Stimulated activated naive CD8-positive, alpha-beta T cell treated with anti-CD3 and anti-CD28 coated beads, Interleukin-15, Interleukin-2, amounts not matched to agents 100 ng/mL and 50 ng/mL, for 24 hours (primary cell): ENCODE measurements around the gene NAT8.
"Not testable (repeated sequence)": the region's sequence is repeated elsewhere in the genome, so short reads cannot be mapped to it uniquely, and the experiment has no call there.

Experiments
- H3K27ac Mint-ChIP-seq: one replicate; pipeline ENCODE4 v1.8.0; 2021; ENCODE audit warnings: mild to moderate bottlenecking, mixed read lengths
- H3K27me3 Mint-ChIP-seq: one replicate; pipeline ENCODE4 v1.8.0; 2021; ENCODE audit warnings: mixed read lengths
- H3K36me3 Mint-ChIP-seq: one replicate; pipeline ENCODE4 v1.8.0; 2021; ENCODE audit warnings: low read depth, mixed read lengths
- H3K4me1 Mint-ChIP-seq: one replicate; pipeline ENCODE4 v1.8.0; 2021; ENCODE audit warnings: low read depth, mixed read lengths
- H3K4me3 Mint-ChIP-seq: one replicate; pipeline ENCODE4 v1.8.0; 2021; ENCODE audit warnings: mild to moderate bottlenecking, mixed read lengths
- H3K9me3 Mint-ChIP-seq: one replicate; pipeline ENCODE4 v1.8.0; 2021; ENCODE audit warnings: mixed read lengths

NAT8 gene, protein sequence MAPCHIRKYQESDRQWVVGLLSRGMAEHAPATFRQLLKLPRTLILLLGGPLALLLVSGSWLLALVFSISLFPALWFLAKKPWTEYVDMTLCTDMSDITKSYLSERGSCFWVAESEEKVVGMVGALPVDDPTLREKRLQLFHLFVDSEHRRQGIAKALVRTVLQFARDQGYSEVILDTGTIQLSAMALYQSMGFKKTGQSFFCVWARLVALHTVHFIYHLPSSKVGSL

GRCh38 chr2:73642338-73643018 lies at the start of gene NAT8:
NAT8 (minus strand) TSS chr2:73642422; CDS start chr2:73641628, 794 bp downstream.
- no peaks in the 10 kb centered on the region for H3K4me1 Mint-ChIP-seq
- H3K36me3 Mint-ChIP-seq, result no peaks in the 10 kb centered on the region
- no peak within 1 kb of the TSS for H3K4me3 Mint-ChIP-seq
- peaks cover 12% of the 10 kb centered on the region for H3K9me3 Mint-ChIP-seq
- no peak within 1 kb of the TSS for H3K27ac Mint-ChIP-seq
- peaks cover 19% of the 10 kb centered on the region for H3K27me3 Mint-ChIP-seq

GRCh38 chr2:73690372-73691088 lies 48.3 kb upstream of the NAT8 start:
- H3K27me3 Mint-ChIP-seq, H3K36me3 Mint-ChIP-seq, H3K27ac Mint-ChIP-seq, H3K4me3 Mint-ChIP-seq, H3K9me3 Mint-ChIP-seq, H3K4me1 Mint-ChIP-seq: not testable (repeated sequence)

DNA sequence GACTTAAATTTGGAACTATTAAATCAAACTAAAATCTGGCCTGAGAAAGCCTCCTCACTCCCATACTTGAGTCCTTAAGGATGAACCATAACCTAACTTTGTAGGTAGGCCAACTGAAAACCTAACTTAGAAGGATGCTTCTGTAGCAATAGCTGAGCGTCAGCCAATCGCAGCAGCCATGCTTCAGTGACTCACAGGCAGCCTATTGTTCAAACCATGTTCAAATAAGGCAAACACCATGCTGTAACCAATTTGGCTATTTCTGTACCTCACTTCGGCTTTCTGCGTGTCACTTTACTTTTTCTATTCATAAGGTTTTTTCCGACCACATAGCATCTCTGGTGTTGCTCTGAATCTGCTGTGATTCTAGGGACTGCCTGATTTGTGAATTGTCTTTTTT lies 46.3 kb upstream of the NAT8 start:
- H3K4me1 Mint-ChIP-seq, H3K27me3 Mint-ChIP-seq, H3K9me3 Mint-ChIP-seq, H3K36me3 Mint-ChIP-seq, H3K4me3 Mint-ChIP-seq, H3K27ac Mint-ChIP-seq: not testable (repeated sequence)

- no peak overlapping the region for H3K27ac Mint-ChIP-seq
Measured at GRCh38 chr2:73685764-73686438, 43.7 kb upstream of the NAT8 start.

GRCh38 chr2:73684905-73685304 lies 42.7 kb upstream of the NAT8 start:
- not testable (repeated sequence) for H3K9me3 Mint-ChIP-seq, H3K27ac Mint-ChIP-seq, H3K4me1 Mint-ChIP-seq, H3K27me3 Mint-ChIP-seq, H3K4me3 Mint-ChIP-seq, H3K36me3 Mint-ChIP-seq

More at GRCh38 chr2:73685764-73686438, 43.7 kb upstream of the NAT8 start:
- Mint-ChIP-seq H3K27me3 (no peaks in the 10 kb centered on the region), H3K4me1 (no peaks in the 10 kb centered on the region), H3K9me3 (peaks cover 5% of the 10 kb centered on the region), H3K4me3 (no peak overlapping the region), H3K36me3 (no peaks in the 10 kb centered on the region)

GRCh38 chr2:73684325-73684724 lies 42.1 kb upstream of the NAT8 start:
- H3K4me3 Mint-ChIP-seq, H3K27ac Mint-ChIP-seq, H3K27me3 Mint-ChIP-seq, H3K9me3 Mint-ChIP-seq, H3K4me1 Mint-ChIP-seq, H3K36me3 Mint-ChIP-seq: not testable (repeated sequence)

GRCh38 chr2:73679951-73680571 lies 37.8 kb upstream of the NAT8 start:
- H3K27me3 Mint-ChIP-seq, H3K9me3 Mint-ChIP-seq, H3K36me3 Mint-ChIP-seq, H3K4me3 Mint-ChIP-seq, H3K4me1 Mint-ChIP-seq, H3K27ac Mint-ChIP-seq: not testable (repeated sequence)

- not testable (repeated sequence) for H3K4me3 Mint-ChIP-seq
Measured at GRCh38 chr2:73679237-73679636, 37.0 kb upstream of the NAT8 start.

GRCh38 chr2:73678008-73678407 lies 35.8 kb upstream of the NAT8 start:
- not testable (repeated sequence) for H3K4me1 Mint-ChIP-seq, H3K36me3 Mint-ChIP-seq, H3K4me3 Mint-ChIP-seq, H3K27me3 Mint-ChIP-seq, H3K9me3 Mint-ChIP-seq, H3K27ac Mint-ChIP-seq

More at GRCh38 chr2:73679237-73679636, 37.0 kb upstream of the NAT8 start:
- not testable (repeated sequence) for H3K4me1 Mint-ChIP-seq, H3K27me3 Mint-ChIP-seq, H3K9me3 Mint-ChIP-seq, H3K27ac Mint-ChIP-seq, H3K36me3 Mint-ChIP-seq

GRCh38 chr2:73676211-73676610 lies 34.0 kb upstream of the NAT8 start:
- not testable (repeated sequence) for H3K9me3 Mint-ChIP-seq

GRCh38 chr2:73674696-73675157 lies 32.5 kb upstream of the NAT8 start:
- not testable (repeated sequence) for H3K27me3 Mint-ChIP-seq, H3K4me1 Mint-ChIP-seq, H3K27ac Mint-ChIP-seq, H3K9me3 Mint-ChIP-seq, H3K4me3 Mint-ChIP-seq, H3K36me3 Mint-ChIP-seq

More at GRCh38 chr2:73676211-73676610, 34.0 kb upstream of the NAT8 start:
- H3K4me3 Mint-ChIP-seq, H3K27me3 Mint-ChIP-seq, H3K4me1 Mint-ChIP-seq, H3K36me3 Mint-ChIP-seq, H3K27ac Mint-ChIP-seq: not testable (repeated sequence)

DNA sequence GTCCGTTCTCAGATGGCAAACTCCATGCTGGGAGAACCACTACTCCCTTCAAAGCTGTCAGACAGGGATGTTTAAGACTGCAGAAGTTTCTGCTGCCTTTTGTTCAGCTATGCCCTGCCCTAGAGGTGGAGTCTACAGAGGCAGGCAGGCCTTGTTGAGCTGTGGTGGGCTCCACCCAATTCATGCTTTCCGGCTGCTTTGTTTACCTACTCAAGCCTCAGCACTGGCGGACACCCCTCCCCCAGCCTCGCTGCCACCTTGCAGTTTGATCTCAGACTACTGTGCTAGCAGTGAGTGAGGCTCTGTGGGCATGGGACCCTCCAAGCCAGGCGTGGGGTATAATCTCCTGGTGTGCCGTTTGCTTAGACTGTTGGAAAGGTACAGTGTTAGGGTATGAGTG lies 27.8 kb upstream of the NAT8 start:
- not testable (repeated sequence) for H3K4me3 Mint-ChIP-seq, H3K36me3 Mint-ChIP-seq, H3K9me3 Mint-ChIP-seq, H3K4me1 Mint-ChIP-seq, H3K27ac Mint-ChIP-seq
- peaks cover 21% of the 10 kb centered on the region for H3K27me3 Mint-ChIP-seq

DNA sequence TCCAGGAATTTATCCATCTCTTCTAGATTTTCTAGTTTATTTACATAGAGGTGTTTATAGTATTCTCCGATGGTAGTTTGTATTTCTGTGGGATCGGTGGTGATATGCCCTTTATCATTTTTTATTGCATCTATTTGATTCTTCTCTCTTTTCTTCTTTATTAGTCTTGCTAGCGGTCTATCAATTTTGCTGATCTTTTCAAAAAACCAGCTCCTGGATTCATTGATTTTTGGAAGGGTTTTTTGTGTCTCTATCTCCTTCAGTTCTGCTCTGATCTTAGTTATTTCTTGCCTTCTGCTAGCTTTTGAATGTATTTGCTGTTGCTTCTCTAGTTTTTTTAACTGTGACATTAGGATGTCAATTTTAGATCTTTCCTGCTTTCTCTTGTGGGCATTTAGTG lies 25.0 kb upstream of the NAT8 start:
- not testable (repeated sequence) for H3K27ac Mint-ChIP-seq, H3K9me3 Mint-ChIP-seq, H3K4me3 Mint-ChIP-seq, H3K4me1 Mint-ChIP-seq, H3K36me3 Mint-ChIP-seq
- H3K27me3 Mint-ChIP-seq, result peaks cover 24% of the 10 kb centered on the region

- H3K27me3 Mint-ChIP-seq, result no peaks in the 10 kb centered on the region
- H3K4me1 Mint-ChIP-seq, result no peaks in the 10 kb centered on the region
- H3K36me3 Mint-ChIP-seq, result no peaks in the 10 kb centered on the region
- no peaks in the 10 kb centered on the region for H3K9me3 Mint-ChIP-seq
- H3K27ac Mint-ChIP-seq, result no peak overlapping the region
- no peak overlapping the region for H3K4me3 Mint-ChIP-seq
Measured at GRCh38 chr2:73654175-73654574, 12.0 kb upstream of the NAT8 start.

DNA sequence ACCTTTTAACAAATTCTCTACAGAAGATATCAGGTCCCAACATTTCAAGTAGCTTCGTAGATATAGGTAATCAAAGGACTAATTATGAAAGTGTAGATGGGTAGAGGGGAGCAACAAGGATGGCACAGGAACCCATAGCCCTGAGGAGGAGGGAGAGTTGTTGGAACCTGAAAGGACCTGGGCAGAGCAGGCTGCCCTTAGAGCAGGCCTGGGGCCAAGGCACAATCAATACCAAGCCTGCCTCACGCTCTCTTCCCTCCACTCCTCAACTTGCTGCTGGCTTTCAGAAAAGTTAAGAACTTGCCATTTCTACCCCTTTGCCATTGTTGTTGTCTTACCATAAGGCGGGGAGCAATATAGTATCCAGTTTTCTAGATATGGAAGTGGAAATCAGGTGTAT lies 10.1 kb upstream of the NAT8 start:
- Mint-ChIP-seq H3K27ac (no peak overlapping the region), H3K9me3 (no peaks in the 10 kb centered on the region), H3K4me3 (no peak overlapping the region), H3K4me1 (no peaks in the 10 kb centered on the region), H3K27me3 (no peaks in the 10 kb centered on the region), H3K36me3 (no peaks in the 10 kb centered on the region)
